ENCODE results near the gene CACNA2D4. TPM values are rescaled to one million over a fixed set of nuclear protein-coding genes. Genes with fewer than 3 reads are reported as not detected.

Gene CACNA2D4
- polyA plus RNA-seq, 6 donors from 2014 or later: 0.46 to 3.6 (median 2.7) TPM

GRCh38 chr12:1883513-1883912, 34.9 kb downstream of the CACNA2D4 start:
- Mint-ChIP-seq H3K4me1 (no peaks in the 10 kb centered on the region), H3K36me3 (peaks cover 0 to 13% of the 10 kb centered on the region in 2 donors), H3K27me3 (peaks cover 8 to 30% (median 28%) of the 10 kb centered on the region in 3 donors), H3K4me3 (peak overlapping the region in 1 of 8 donors; percentile 47), H3K9me3 (peaks cover 0 to 10% (median 3%) of the 10 kb centered on the region in 7 donors), H3K27ac (peak overlapping the region in 2 of 6 donors; percentile 16 to 26)
- no peak for DNase-seq
- no peak for ATAC-seq (ENCODE audit: low read depth in 2 of 2)

DNA sequence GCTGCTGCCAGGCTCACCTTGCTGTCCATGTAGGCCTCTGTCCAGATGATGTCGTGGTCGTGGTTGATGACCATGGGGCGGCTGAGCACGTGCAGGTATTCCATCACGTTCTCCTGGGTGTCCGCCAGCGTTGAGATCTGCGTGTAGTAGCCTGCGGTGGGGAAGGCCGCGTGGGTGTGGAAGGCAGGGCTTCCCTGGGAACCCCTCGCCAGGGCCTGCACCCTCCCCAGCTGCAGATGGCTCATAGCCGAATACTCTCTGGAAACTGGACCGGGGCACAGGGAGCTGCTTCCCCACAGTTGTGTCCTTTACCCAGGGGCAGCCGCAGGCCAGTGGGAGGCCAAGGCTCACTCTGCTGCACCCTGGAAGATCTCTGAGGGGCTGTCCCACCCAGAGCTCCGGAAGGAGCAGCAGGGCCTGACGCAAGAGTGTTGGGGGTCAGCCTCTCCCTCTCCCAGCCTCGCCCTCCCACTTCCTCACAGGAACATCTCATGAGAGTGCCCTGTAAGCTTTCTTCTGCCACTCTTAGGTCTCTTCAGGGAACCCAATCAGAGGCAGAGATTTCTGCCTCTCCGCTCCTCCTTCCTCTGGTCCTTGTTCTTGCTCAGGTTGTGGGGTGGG, 35.5 kb downstream of the CACNA2D4 start:
- no peak for ATAC-seq (ENCODE audit: low read depth in 2 of 2)
- H3K27me3 Mint-ChIP-seq: peaks cover 6 to 24% (median 22%) of the 10 kb centered on the region in 3 donors
- peaks cover 0 to 8% (median 0%) of the 10 kb centered on the region in 7 donors for H3K9me3 Mint-ChIP-seq
- peak overlapping the region in 1 of 8 donors; percentile 47 for H3K4me3 Mint-ChIP-seq
- H3K27ac Mint-ChIP-seq: peak overlapping the region in 1 of 6 donors; percentile 72
- no peaks in the 10 kb centered on the region for H3K4me1 Mint-ChIP-seq
- H3K36me3 Mint-ChIP-seq: peaks cover 0 to 7% of the 10 kb centered on the region in 2 donors
- no peak for DNase-seq

- Mint-ChIP-seq H3K4me3 (no peak overlapping the region), H3K27me3 (peaks cover under 1 to 19% (median 17%) of the 10 kb centered on the region in 3 donors), H3K36me3 (peaks cover 0 to 2% of the 10 kb centered on the region in 2 donors), H3K9me3 (peaks cover 0 to 6% (median 0%) of the 10 kb centered on the region in 7 donors), H3K27ac (no peak overlapping the region), H3K4me1 (no peaks in the 10 kb centered on the region)
- no peak for DNase-seq
- no peak for ATAC-seq (ENCODE audit: low read depth in 2 of 2)
These were observed 36.0 kb downstream of the CACNA2D4 start for GRCh38 chr12:1882405-1882804.

DNA sequence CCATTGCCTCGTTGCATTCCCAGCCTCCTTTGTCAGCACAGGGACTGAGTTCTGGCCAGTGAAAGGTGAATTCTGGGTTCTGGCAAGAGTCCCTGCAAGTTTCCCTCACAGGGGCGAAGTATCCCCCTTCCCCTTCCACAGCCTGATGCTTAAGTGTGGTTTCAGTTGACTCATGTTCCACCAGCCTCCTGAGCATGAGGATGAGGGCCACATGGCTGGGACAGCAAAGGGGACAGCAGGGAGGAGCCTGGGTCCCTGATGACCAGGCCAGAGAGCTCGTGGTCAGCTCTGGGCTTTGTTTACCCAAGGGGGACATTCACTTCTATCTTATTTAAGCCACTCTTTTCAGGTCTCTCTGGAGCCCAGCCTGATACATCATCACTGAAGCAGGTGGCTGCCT, 36.5 kb downstream of the CACNA2D4 start:
- Mint-ChIP-seq H3K4me1 (no peaks in the 10 kb centered on the region), H3K9me3 (peaks cover 0 to under 1% (median 0%) of the 10 kb centered on the region in 7 donors), H3K4me3 (no peak overlapping the region), H3K36me3 (no peaks in the 10 kb centered on the region), H3K27me3 (peaks cover 0 to 20% (median 15%) of the 10 kb centered on the region in 3 donors), H3K27ac (no peak overlapping the region)
- no peak for DNase-seq
- ATAC-seq (ENCODE audit: low read depth in 2 of 2): no peak

GRCh38 chr12:1881301-1881700, 37.2 kb downstream of the CACNA2D4 start:
- no peak overlapping the region for H3K27ac Mint-ChIP-seq
- no peaks in the 10 kb centered on the region for H3K4me1 Mint-ChIP-seq

GRCh38 chr12:1880876-1881275, 37.6 kb downstream of the CACNA2D4 start:
- ATAC-seq (ENCODE audit: low read depth in 2 of 2): no peak
- no peak overlapping the region for H3K4me3 Mint-ChIP-seq
- H3K27ac Mint-ChIP-seq: peak overlapping the region in 1 of 6 donors; percentile 73
- no peaks in the 10 kb centered on the region for H3K4me1 Mint-ChIP-seq
- H3K9me3 Mint-ChIP-seq: no peaks in the 10 kb centered on the region
- peaks cover 0 to 16% (median 12%) of the 10 kb centered on the region in 3 donors for H3K27me3 Mint-ChIP-seq
- H3K36me3 Mint-ChIP-seq: no peaks in the 10 kb centered on the region
- DNase-seq: no peak

More at GRCh38 chr12:1881301-1881700, 37.2 kb downstream of the CACNA2D4 start:
- DNase-seq (no peak), ATAC-seq (ENCODE audit: low read depth in 2 of 2) (no peak)
- Mint-ChIP-seq H3K27me3 (peaks cover 0 to 20% (median 15%) of the 10 kb centered on the region in 3 donors), H3K4me3 (no peak overlapping the region), H3K9me3 (no peaks in the 10 kb centered on the region), H3K36me3 (no peaks in the 10 kb centered on the region)

DNA sequence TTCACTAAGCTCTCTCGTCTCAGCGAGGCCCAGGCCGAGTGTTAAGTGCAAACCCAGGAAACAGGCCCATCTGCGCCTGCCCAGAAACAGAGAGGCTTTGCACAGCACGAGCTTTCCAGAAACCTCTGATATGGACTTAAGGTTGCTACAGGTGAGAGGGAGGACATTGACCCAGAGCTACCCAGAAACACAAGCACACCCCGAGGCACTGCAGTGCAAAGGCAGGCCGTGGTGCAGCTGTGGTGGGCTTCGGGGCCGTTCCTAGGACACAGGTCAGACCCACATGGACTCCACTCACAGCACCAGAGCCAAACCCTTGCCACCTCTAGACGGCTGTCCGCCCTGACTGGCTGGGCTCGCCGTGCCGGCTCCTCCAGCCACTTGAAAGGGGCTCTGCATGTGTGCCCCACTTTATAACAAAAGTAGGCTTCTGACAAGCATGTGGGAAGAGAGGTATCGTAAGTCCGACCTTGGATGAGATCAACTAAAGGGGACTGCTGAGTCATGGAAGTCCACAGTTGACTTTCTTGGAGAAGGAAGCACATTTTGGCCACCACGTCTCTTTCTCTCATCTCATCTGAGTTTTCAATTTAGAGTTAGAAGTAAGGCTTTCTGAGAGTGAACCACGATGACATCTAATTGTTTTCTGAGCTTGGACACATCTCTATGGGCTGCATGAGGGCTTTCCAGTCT, 38.2 kb downstream of the CACNA2D4 start:
- Mint-ChIP-seq H3K27me3 (peaks cover 0 to 20% (median 16%) of the 10 kb centered on the region in 3 donors), H3K4me1 (no peaks in the 10 kb centered on the region), H3K9me3 (no peaks in the 10 kb centered on the region), H3K27ac (peak overlapping the region in 1 of 6 donors; percentile 36), H3K4me3 (no peak overlapping the region), H3K36me3 (no peaks in the 10 kb centered on the region)
- ATAC-seq (ENCODE audit: low read depth in 2 of 2) (no peak), DNase-seq (no peak)

- peaks cover 0 to 20% (median 17%) of the 10 kb centered on the region in 3 donors for H3K27me3 Mint-ChIP-seq
- no peak overlapping the region for H3K4me3 Mint-ChIP-seq
- DNase-seq: no peak
- ATAC-seq (ENCODE audit: low read depth in 2 of 2): no peak
- no peaks in the 10 kb centered on the region for H3K36me3 Mint-ChIP-seq
- H3K9me3 Mint-ChIP-seq: no peaks in the 10 kb centered on the region
- H3K4me1 Mint-ChIP-seq: no peaks in the 10 kb centered on the region
- no peak overlapping the region for H3K27ac Mint-ChIP-seq
These were observed 38.8 kb downstream of the CACNA2D4 start for GRCh38 chr12:1879633-1880032.

GRCh38 chr12:1878695-1879094, 39.8 kb downstream of the CACNA2D4 start:
- Mint-ChIP-seq H3K27ac (no peak overlapping the region), H3K4me3 (peak overlapping the region in 1 of 8 donors; percentile 3), H3K9me3 (no peaks in the 10 kb centered on the region), H3K36me3 (no peaks in the 10 kb centered on the region), H3K4me1 (no peaks in the 10 kb centered on the region), H3K27me3 (peaks cover 0 to 19% (median 17%) of the 10 kb centered on the region in 3 donors)
- ATAC-seq (ENCODE audit: low read depth in 2 of 2) (no peak), DNase-seq (no peak)

- ATAC-seq (ENCODE audit: low read depth in 2 of 2): no peak
- Mint-ChIP-seq H3K4me1 (no peaks in the 10 kb centered on the region), H3K4me3 (peak overlapping the region in 1 of 8 donors; percentile 3), H3K9me3 (no peaks in the 10 kb centered on the region), H3K36me3 (no peaks in the 10 kb centered on the region), H3K27me3 (peaks cover 0 to 17% (median 15%) of the 10 kb centered on the region in 3 donors), H3K27ac (no peak overlapping the region)
- no peak for DNase-seq
These were observed 40.2 kb downstream of the CACNA2D4 start for GRCh38 chr12:1878214-1878613.

DNA sequence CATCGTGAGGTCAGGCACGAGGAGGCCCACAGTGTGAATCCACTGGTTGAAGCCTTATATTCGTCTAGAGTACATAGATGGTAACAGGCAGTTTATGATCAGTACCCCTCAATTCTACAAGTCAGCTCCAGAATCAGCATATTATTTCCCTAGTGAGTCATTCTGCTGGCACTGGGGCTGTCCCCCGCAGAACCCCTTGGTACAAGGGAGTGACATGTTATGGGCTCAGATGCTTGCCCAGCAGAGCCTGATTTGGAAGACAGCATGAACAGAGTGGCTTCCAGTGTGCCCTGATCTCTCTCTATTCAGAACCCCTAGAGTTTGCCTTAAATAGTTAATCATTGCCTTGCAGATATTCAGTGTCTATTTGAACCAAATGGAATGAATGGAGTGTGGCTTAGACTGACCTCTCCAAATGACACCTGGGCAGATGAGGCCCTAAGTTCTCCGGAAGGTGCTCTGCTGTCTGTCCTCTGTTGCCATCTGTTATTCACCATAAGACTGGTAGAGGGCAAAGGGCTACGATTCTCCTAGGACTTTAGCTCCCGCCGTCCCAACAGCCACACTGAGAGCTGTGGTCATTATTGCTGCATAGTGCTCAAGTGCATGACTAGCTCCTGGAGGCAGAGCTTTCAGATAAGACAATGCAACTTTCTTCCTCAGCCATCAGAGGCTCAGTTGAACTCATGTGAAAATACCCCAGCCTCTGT, 41.1 kb downstream of the CACNA2D4 start:
- Mint-ChIP-seq H3K4me3 (no peak overlapping the region), H3K9me3 (no peaks in the 10 kb centered on the region), H3K4me1 (no peaks in the 10 kb centered on the region), H3K27ac (no peak overlapping the region), H3K36me3 (no peaks in the 10 kb centered on the region), H3K27me3 (peaks cover 0 to 17% (median 14%) of the 10 kb centered on the region in 3 donors)
- ATAC-seq (ENCODE audit: low read depth in 2 of 2) (no peak), DNase-seq (no peak)

DNA sequence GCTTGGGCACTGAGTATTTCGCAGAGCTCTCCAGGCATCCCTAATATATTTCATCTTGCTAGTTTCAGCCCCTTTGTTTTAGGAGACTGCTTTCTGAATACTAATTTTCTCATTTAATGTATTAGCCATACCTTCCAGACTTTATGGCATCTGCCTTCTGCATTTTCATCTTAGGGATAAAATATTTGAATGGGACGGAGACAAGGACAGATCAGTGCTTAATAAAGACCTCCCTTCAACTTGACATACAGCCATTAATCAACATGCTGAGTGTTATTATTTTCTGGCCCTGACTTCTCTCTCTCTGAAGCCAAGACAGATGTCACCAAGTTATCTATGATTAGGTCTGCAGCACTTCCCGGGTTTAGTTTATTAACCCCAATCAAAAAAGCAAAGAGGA, 42.4 kb downstream of the CACNA2D4 start:
- H3K4me3 Mint-ChIP-seq: no peak overlapping the region
- no peaks in the 10 kb centered on the region for H3K36me3 Mint-ChIP-seq
- peaks cover 0 to 5% (median 0%) of the 10 kb centered on the region in 3 donors for H3K4me1 Mint-ChIP-seq
- no peak for DNase-seq
- H3K27me3 Mint-ChIP-seq: peaks cover 0 to 17% (median 14%) of the 10 kb centered on the region in 3 donors
- H3K9me3 Mint-ChIP-seq: peaks cover 0 to 5% (median 3%) of the 10 kb centered on the region in 7 donors
- H3K27ac Mint-ChIP-seq: no peak overlapping the region
- no peak for ATAC-seq (ENCODE audit: low read depth in 2 of 2)

- ATAC-seq (ENCODE audit: low read depth in 2 of 2): no peak
- Mint-ChIP-seq H3K27ac (no peak overlapping the region), H3K27me3 (peaks cover 0 to 17% (median 14%) of the 10 kb centered on the region in 3 donors), H3K4me3 (no peak overlapping the region), H3K9me3 (peaks cover 0 to 10% (median 3%) of the 10 kb centered on the region in 7 donors), H3K36me3 (no peaks in the 10 kb centered on the region), H3K4me1 (peaks cover 0 to 5% (median 0%) of the 10 kb centered on the region in 3 donors)
- DNase-seq: no peak
These were observed 42.8 kb downstream of the CACNA2D4 start for GRCh38 chr12:1875608-1876007.
